ENCODE results near the gene ITIH5. TPM values are rescaled to one million over a fixed set of nuclear protein-coding genes. Genes with fewer than 3 reads are reported as not detected.

ITIH5 gene
- total and polyA plus RNA-seq, 8 donors, result 4.4 to 28.6 (median 9.4) TPM

- Histone ChIP-seq H3K4me1 (peaks cover 3 to 12% (median 6%) of the 10 kb centered on the region in 3 donors), H3K4me3 (no peak overlapping the region), H3K27me3 (no peaks in the 10 kb centered on the region), H3K36me3 (no peaks in the 10 kb centered on the region), H3K27ac (peak overlapping the region; percentile 39 to 66 (median 55)), H3K9me3 (no peaks in the 10 kb centered on the region)
- ATAC-seq (peak; percentile 87 to 94 (median 92)), FAIRE-seq (no peak), DNase-seq (peak; percentile 64 to 85 (median 74))
- WGBS, 2 donors, result 4 to 5% methylated on average over 19 of the region's 19 CpGs
- TF ChIP-seq, protein P1, sequence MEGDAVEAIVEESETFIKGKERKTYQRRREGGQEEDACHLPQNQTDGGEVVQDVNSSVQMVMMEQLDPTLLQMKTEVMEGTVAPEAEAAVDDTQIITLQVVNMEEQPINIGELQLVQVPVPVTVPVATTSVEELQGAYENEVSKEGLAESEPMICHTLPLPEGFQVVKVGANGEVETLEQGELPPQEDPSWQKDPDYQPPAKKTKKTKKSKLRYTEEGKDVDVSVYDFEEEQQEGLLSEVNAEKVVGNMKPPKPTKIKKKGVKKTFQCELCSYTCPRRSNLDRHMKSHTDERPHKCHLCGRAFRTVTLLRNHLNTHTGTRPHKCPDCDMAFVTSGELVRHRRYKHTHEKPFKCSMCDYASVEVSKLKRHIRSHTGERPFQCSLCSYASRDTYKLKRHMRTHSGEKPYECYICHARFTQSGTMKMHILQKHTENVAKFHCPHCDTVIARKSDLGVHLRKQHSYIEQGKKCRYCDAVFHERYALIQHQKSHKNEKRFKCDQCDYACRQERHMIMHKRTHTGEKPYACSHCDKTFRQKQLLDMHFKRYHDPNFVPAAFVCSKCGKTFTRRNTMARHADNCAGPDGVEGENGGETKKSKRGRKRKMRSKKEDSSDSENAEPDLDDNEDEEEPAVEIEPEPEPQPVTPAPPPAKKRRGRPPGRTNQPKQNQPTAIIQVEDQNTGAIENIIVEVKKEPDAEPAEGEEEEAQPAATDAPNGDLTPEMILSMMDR (IDR thresholded peaks at IDR 0.05), result no peak
- intact Hi-C loops (cut with DNase I), result no loop called here
These were observed 105.4 kb downstream of the ITIH5 start for GRCh38 chr10:7561216-7561893.

DNA sequence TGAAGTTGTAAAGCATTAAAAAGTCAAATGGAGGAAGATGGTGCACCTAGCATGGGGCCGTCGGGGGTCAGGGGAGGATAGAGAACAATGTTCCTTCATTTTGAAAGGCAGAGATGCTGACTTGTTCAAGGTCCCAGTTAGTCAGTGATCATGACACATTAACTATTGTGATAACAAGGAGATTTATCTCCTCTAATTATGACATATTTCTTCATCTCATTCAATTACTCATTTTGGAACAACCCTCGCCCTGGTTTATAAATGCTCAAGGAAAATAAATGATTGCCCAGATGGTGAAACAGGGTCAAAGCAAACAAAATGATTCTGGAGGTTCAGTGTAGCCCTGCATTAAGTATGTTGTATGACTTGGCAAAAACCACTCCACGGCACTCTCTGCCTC lies 106.2 kb downstream of the ITIH5 start:
- Histone ChIP-seq H3K27me3 (no peaks in the 10 kb centered on the region), H3K36me3 (no peaks in the 10 kb centered on the region), H3K9me3 (no peaks in the 10 kb centered on the region), H3K4me1 (peaks cover 3 to 12% (median 6%) of the 10 kb centered on the region in 3 donors), H3K27ac (peak overlapping the region; percentile 39 to 66 (median 56)), H3K4me3 (no peak overlapping the region)
- 26 to 34% methylated on average over 4 of the region's 4 CpGs for WGBS, 2 donors
- ATAC-seq, result peak; percentile 52 to 71 (median 57)
- FAIRE-seq, result no peak
- TF ChIP-seq, protein P1 (IDR thresholded peaks at IDR 0.05), result no peak
- intact Hi-C loops (cut with DNase I), result no loop called here
- peak in 1 of 6 donors; percentile 34 for DNase-seq

GRCh38 chr10:7559386-7559785 lies 107.4 kb downstream of the ITIH5 start:
- Histone ChIP-seq H3K4me3 (no peak overlapping the region), H3K27ac (peak overlapping the region in 2 of 4 donors; percentile 40 to 57), H3K36me3 (no peaks in the 10 kb centered on the region), H3K9me3 (no peaks in the 10 kb centered on the region), H3K27me3 (no peaks in the 10 kb centered on the region), H3K4me1 (peaks cover 3 to 12% (median 6%) of the 10 kb centered on the region in 3 donors)
- peak; percentile 37 for FAIRE-seq
- TF ChIP-seq, protein P1 (IDR thresholded peaks at IDR 0.05), result no peak
- no peak for DNase-seq
- no peak for ATAC-seq
- intact Hi-C loops (cut with DNase I), result no loop called here
- WGBS, 2 donors, result 57 to 64% methylated on average over 3 of the region's 3 CpGs

DNA sequence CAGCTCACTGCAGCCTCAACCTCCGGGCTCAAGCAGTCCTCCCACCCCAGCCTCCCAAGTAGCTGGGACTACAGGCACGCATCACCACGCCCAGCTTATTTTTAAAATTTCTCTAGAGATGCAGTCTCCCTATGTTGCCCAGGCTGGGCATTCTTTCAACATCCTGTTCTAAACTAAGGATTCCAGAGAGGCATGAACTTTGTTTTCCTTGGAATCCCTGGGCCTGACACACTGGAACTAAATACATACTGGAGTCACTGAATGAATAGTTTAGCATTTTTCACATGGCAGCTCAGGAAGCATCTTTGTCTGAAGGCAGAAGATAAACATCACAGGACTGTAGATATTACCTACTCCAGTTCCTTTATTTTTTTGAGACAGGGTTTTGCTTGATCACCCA lies 108.7 kb downstream of the ITIH5 start:
- WGBS, 2 donors, result 81 to 88% methylated on average over 3 of the region's 3 CpGs
- Histone ChIP-seq H3K27me3 (no peaks in the 10 kb centered on the region), H3K4me1 (peaks cover 3 to 12% (median 6%) of the 10 kb centered on the region in 3 donors), H3K4me3 (no peak overlapping the region), H3K9me3 (no peaks in the 10 kb centered on the region), H3K36me3 (no peaks in the 10 kb centered on the region), H3K27ac (no peak overlapping the region)
- DNase-seq (no peak), ATAC-seq (no peak), FAIRE-seq (no peak)
- intact Hi-C loops (cut with DNase I), result no loop called here
- TF ChIP-seq, protein P1 (IDR thresholded peaks at IDR 0.05), result no peak

GRCh38 chr10:7553531-7553930 lies 113.2 kb downstream of the ITIH5 start:
- ATAC-seq (peak in 3 of 4 donors; percentile 62 to 80 (median 69)), FAIRE-seq (no peak), DNase-seq (peak in 2 of 6 donors; percentile 15 to 22)
- Histone ChIP-seq H3K4me3 (no peak overlapping the region), H3K27ac (peak overlapping the region in 2 of 4 donors; percentile 35 to 47), H3K36me3 (no peaks in the 10 kb centered on the region), H3K9me3 (no peaks in the 10 kb centered on the region), H3K4me1 (no peaks in the 10 kb centered on the region), H3K27me3 (no peaks in the 10 kb centered on the region)
- 45 to 59% methylated on average over 10 of the region's 10 CpGs for WGBS, 2 donors
- intact Hi-C loops (cut with DNase I), result no loop called here
- TF ChIP-seq, protein P1 (IDR thresholded peaks at IDR 0.05), result no peak

All from pancreas (tissue), 10 donors.